PC-3 (cell line): ENCODE data around the gene IGSF23.

Source experiments
- EZH2 ChIP-seq: fragments of 300-600 bp; sonication (generic); IDR thresholded peaks from one replicate; pipeline ENCODE4 v1.6.1; 2017; ENCODE audit warnings: antibody characterized with exemption, mild to moderate bottlenecking, low read length; ENCODE audit not compliant: unreplicated experiment
- EZH2phosphoT487 ChIP-seq: fragments of 300-600 bp; sonication (generic); IDR thresholded peaks from 2 replicates; pipeline ENCODE4 v1.6.1; 2018; ENCODE audit warnings: mild to moderate bottlenecking, antibody characterized with exemption, low read length, borderline replicate concordance
- TF ChIP-seq, protein P1 (sequence below): fragments of 300-600 bp; sonication (generic); conservative IDR thresholded peaks from 2 replicates; pipeline ENCODE4 v1.5.1; 2017; ENCODE audit warnings: antibody characterized with exemption, low read depth, mild to moderate bottlenecking, low read length

DNA sequence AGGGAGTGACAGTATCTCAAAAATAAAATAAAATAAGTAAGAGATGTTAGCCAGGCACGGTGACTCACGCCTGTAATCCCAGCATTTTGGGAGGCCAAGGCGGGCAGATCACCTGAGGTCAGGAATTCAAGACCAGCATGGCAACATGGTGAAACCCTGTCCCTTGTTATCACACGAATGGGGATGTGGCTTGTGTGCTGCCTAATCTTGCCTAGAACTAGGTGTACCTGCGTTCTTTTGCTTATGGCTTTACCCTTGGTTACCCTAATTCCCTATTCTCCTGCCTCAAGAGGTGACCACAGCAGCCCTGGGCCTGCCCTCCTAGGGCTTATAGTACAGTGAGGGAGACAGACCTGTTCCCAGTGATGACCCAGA, 24.0 kb downstream of the IGSF23 start:
- TF ChIP-seq, protein P1, sequence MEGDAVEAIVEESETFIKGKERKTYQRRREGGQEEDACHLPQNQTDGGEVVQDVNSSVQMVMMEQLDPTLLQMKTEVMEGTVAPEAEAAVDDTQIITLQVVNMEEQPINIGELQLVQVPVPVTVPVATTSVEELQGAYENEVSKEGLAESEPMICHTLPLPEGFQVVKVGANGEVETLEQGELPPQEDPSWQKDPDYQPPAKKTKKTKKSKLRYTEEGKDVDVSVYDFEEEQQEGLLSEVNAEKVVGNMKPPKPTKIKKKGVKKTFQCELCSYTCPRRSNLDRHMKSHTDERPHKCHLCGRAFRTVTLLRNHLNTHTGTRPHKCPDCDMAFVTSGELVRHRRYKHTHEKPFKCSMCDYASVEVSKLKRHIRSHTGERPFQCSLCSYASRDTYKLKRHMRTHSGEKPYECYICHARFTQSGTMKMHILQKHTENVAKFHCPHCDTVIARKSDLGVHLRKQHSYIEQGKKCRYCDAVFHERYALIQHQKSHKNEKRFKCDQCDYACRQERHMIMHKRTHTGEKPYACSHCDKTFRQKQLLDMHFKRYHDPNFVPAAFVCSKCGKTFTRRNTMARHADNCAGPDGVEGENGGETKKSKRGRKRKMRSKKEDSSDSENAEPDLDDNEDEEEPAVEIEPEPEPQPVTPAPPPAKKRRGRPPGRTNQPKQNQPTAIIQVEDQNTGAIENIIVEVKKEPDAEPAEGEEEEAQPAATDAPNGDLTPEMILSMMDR, result no peak
- no peak for TF ChIP-seq EZH2
- no peak for TF ChIP-seq EZH2phosphoT487
